Sigmoid colon (tissue), 7 donors: Measurements from ENCODE around the gene PARVB. TPM values are rescaled to one million over a fixed set of nuclear protein-coding genes. Genes with fewer than 3 reads are reported as not detected.

Experiments used
- DNase-seq: peaks from one replicate; pipeline ENCODE4 v3.0.0-alpha.2; 2019
- H3K27ac ChIP-seq, 4 donors: fragments of 200-600 bp; sonication (generic); one replicate each; pipeline ENCODE4 v1.5.1; 2016 to 2019; ENCODE audit warnings: mild to moderate bottlenecking in 1 of 4
- H3K27me3 ChIP-seq, 3 donors: fragments of 200-600 bp; sonication (generic); one replicate each; pipeline ENCODE4 v1.5.1; 2019; ENCODE audit warnings: mild to moderate bottlenecking in 1 of 3
- H3K36me3 ChIP-seq, 4 donors: fragments of 200-600 bp; sonication (generic); one replicate each; pipeline ENCODE4 v1.5.1; 2016 to 2019
- H3K4me1 ChIP-seq, 4 donors: fragments of 200-600 bp; sonication (generic); one replicate each; pipeline ENCODE4 v1.5.1; 2017 to 2019
- H3K4me3 ChIP-seq, 4 donors: fragments of 200-600 bp; sonication (generic); one replicate each; pipeline ENCODE4 v1.5.1; 2017 to 2019; ENCODE audit warnings: mild to moderate bottlenecking in 2 of 4, moderate library complexity in 1 of 4
- H3K9me3 ChIP-seq, 4 donors: fragments of 200-600 bp in 3 of 4; sonication (generic) in 3 of 4; one replicate each; pipeline versions ENCODE4 v1.5.1 to v1.6.1; 2013 to 2019
- EP300 ChIP-seq, 4 donors: sonication (generic); formaldehyde crosslinking; IDR thresholded peaks; one replicate each; pipeline ENCODE4 v1.6.1; 2017; ENCODE audit warnings: antibody characterized with exemption in 4 of 4
- POLR2A ChIP-seq, 2 donors: fragments of 450-650 bp; IDR thresholded peaks; one replicate each; pipeline ENCODE4 v1.6.1; 2016; ENCODE audit warnings: antibody characterized with exemption in 2 of 2, mild to moderate bottlenecking in 2 of 2, moderate library complexity in 2 of 2
- POLR2AphosphoS5 ChIP-seq, 4 donors: sonication (generic); formaldehyde crosslinking; IDR thresholded peaks; one replicate each; pipeline ENCODE4 v1.6.1; 2017; ENCODE audit warnings: antibody characterized with exemption in 4 of 4
- WGBS, 2 donors: extraction: QIAGEN DNeasy Blood & Tissue Kit; methylation state at CpG; one replicate each; pipeline ENCODE4 v1.1.7; 2013; 5-methylcytosine and 5-hydroxymethylcytosine counted together
- intact Hi-C: fragments of 100-400 bp; cut with DNase I; formaldehyde crosslinking; loops from one replicate; pipeline ENCODE4 v1.15.1; 2023
- polyA plus RNA-seq, 3 donors: library from polyadenylated mRNA; stranded (reverse); fragments of 200-250 nt; gene quantifications; one replicate each; pipeline ENCODE4 v1.2.3, GENCODE V29; 2013
- total RNA-seq, 4 donors: library from RNA; depleted of rRNA; stranded (reverse); fragments of >200 nt; gene quantifications; one replicate each; pipeline ENCODE4 v1.1.0, GENCODE V29; 2016
- TF ChIP-seq, protein P1 (sequence below), 4 experiments: fragments of 450-650 bp in 3 of 4; fragments of 200-600 bp in 1 of 4; IDR thresholded peaks; one replicate each; pipeline ENCODE4 v1.5.1; 2016 to 2019; ENCODE audit warnings: antibody characterized with exemption in 4 of 4, mild to moderate bottlenecking in 3 of 4, moderate library complexity in 2 of 4
- donor health status: healthy with polysubstance abuse.
- donor health status: Bipolar disorder and iron deficiency.
- donor health status: healthy.

PARVB gene
- total and polyA plus RNA-seq, 7 donors: 6.9 to 21.6 (median 18.9) TPM

DNA sequence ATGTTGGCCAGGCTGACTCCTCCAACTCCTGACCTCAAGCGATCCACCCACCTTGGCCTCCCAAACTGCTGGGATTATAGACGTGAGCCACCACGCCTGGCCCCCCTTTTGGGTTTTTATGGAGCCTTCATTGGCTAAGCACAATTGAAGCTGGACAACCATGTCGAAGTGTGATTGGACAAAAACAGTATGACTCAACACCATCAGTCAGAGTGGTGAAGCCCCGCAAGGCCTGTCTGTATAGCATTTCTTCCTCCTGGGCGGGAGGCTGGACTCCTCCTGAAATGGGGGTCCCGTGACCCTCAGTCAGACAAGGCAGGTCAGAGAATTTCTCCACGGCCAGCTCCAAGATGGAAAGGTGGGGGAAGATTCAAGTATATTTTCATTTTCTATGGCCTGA lies 3.1 kb upstream of the PARVB start:
- Histone ChIP-seq H3K36me3 (no peaks in the 10 kb centered on the region), H3K27me3 (peaks cover 0 to 4% (median 0%) of the 10 kb centered on the region in 3 donors), H3K27ac (no peak overlapping the region), H3K4me1 (peaks cover 0 to 31% (median 23%) of the 10 kb centered on the region in 4 donors), H3K4me3 (no peak overlapping the region), H3K9me3 (no peaks in the 10 kb centered on the region)
- TF ChIP-seq POLR2A (IDR thresholded peaks at IDR 0.05): no peak
- DNase-seq: no peak
- WGBS, 2 donors: 89 to 94% methylated on average over 8 of the region's 8 CpGs
- intact Hi-C loops: no loop called here

- H3K27me3 ChIP-seq: peaks cover 0 to 4% (median 0%) of the 10 kb centered on the region in 3 donors
- H3K9me3 ChIP-seq: no peaks in the 10 kb centered on the region
- intact Hi-C loops: no loop called here
- TF ChIP-seq POLR2AphosphoS5 (IDR thresholded peaks at IDR 0.05) (peak in 3 of 4 donors; percentile 36 to 73 (median 42)), POLR2A (IDR thresholded peaks at IDR 0.05) (no peak)
- TF ChIP-seq, protein P1, sequence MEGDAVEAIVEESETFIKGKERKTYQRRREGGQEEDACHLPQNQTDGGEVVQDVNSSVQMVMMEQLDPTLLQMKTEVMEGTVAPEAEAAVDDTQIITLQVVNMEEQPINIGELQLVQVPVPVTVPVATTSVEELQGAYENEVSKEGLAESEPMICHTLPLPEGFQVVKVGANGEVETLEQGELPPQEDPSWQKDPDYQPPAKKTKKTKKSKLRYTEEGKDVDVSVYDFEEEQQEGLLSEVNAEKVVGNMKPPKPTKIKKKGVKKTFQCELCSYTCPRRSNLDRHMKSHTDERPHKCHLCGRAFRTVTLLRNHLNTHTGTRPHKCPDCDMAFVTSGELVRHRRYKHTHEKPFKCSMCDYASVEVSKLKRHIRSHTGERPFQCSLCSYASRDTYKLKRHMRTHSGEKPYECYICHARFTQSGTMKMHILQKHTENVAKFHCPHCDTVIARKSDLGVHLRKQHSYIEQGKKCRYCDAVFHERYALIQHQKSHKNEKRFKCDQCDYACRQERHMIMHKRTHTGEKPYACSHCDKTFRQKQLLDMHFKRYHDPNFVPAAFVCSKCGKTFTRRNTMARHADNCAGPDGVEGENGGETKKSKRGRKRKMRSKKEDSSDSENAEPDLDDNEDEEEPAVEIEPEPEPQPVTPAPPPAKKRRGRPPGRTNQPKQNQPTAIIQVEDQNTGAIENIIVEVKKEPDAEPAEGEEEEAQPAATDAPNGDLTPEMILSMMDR (IDR thresholded peaks at IDR 0.05): no peak
- 10 to 11% methylated on average over 54 of the region's 54 CpGs for WGBS, 2 donors
- no peaks in the 10 kb centered on the region for H3K36me3 ChIP-seq
- H3K4me3 ChIP-seq: peak overlapping the region; percentile 41 to 88 (median 74)
- H3K27ac ChIP-seq: peak overlapping the region; percentile 78 to 83 (median 82)
- DNase-seq: no peak
- peaks cover 0 to 35% (median 24%) of the 10 kb centered on the region in 4 donors for H3K4me1 ChIP-seq
Measured at GRCh38 chr22:44023404-44024287, 456 bp upstream of the PARVB start.

DNA sequence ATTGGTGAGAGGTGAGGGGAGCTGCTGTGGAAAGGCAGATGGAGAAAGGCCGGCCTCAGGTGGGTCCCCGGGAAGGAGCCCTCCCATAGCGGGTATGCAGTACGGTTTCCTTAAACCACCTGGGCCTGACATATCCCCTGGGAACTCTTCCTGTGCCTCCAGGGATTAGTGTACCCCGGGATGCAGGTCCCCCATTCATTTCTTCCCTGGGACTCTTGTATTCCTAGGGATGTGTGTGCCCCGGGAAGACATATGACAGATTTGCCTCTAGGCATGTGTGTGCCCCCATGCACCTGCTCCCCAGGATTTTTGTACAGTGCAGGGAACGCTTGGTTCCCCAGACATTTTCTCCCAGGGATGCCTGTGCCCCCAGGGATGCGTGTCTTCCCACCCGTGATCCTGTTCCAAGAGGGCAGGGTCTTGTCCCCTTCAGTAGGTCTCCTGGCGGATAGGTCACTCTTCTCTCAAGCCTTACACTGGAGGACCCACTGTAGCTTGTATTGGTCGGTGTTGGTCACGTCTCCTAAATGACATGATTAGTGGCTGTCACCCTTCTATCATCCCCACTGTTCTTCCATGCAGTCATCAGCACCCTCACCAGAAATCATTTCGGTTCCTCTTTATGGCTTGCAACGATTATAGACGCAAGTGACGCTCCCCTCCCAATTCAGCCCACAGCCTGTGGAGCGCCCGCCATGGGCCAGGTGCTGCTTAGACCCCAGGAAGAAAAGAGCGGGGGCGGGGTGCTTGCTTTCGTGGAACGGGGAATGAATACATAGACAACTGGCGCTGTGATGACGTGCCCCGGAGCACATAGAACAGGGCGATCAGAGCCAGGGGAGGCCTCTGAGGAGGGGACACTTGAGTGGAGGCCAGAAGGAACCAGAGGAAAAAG lies 1.3 kb downstream of the PARVB start:
- intact Hi-C loops: no loop called here
- Histone ChIP-seq H3K4me3 (peak overlapping the region in 3 of 4 donors; percentile 67 to 88 (median 80)), H3K9me3 (no peaks in the 10 kb centered on the region), H3K36me3 (no peaks in the 10 kb centered on the region), H3K27ac (peak overlapping the region; percentile 78 to 83 (median 82)), H3K4me1 (peaks cover 0 to 35% (median 24%) of the 10 kb centered on the region in 4 donors), H3K27me3 (peaks cover 0 to 4% (median 0%) of the 10 kb centered on the region in 3 donors)
- TF ChIP-seq, protein P1 (IDR thresholded peaks at IDR 0.05): no peak
- TF ChIP-seq POLR2AphosphoS5 (IDR thresholded peaks at IDR 0.05) (peak in 1 of 4 donors; percentile 22), EP300 (IDR thresholded peaks at IDR 0.05) (no peak)
- DNase-seq: no peak
- 73 to 78% methylated on average over 26 of the region's 26 CpGs for WGBS, 2 donors

GRCh38 chr22:44026066-44026629 lies 2.0 kb downstream of the PARVB start:
- WGBS, 2 donors: 50 to 77% methylated on average over 17 of the region's 17 CpGs
- Histone ChIP-seq H3K36me3 (no peaks in the 10 kb centered on the region), H3K4me3 (peak overlapping the region in 1 of 4 donors; percentile 15), H3K27me3 (peaks cover 0 to 4% (median 0%) of the 10 kb centered on the region in 3 donors), H3K4me1 (peaks cover 0 to 35% (median 24%) of the 10 kb centered on the region in 4 donors), H3K9me3 (no peaks in the 10 kb centered on the region), H3K27ac (peak overlapping the region; percentile 78 to 83 (median 82))
- DNase-seq: no peak
- TF ChIP-seq, protein P1 (IDR thresholded peaks at IDR 0.05): no peak
- TF ChIP-seq POLR2AphosphoS5 (IDR thresholded peaks at IDR 0.05): no peak
- no peak for TF ChIP-seq POLR2A (IDR thresholded peaks at IDR 0.05)
- TF ChIP-seq EP300 (IDR thresholded peaks at IDR 0.05): no peak
- intact Hi-C loops: no loop called here
